Choroid plexus epithelial cell (primary cell): ENCODE results near the gene PRKACB.
A peak's percentile ranks its signal among the peaks of the same experiment; 100 is the strongest.

Experiments used
- DNase-seq: peaks from one replicate; pipeline ENCODE4 v3.0.0-alpha.2; 2010; ENCODE audit warnings: low read depth
- H3K4me3 ChIP-seq: 2 replicates; pipeline ENCODE4 v1.5.1; 2011; ENCODE audit warnings: low read depth, mild to moderate bottlenecking, control low read depth, low read length, moderate library complexity
- TF ChIP-seq, protein P1 (sequence below): conservative IDR thresholded peaks from 2 replicates; pipeline ENCODE4 v1.5.1; 2011; ENCODE audit warnings: low read depth, mild to moderate bottlenecking, control low read depth, inconsistent platforms, low read length, moderate library complexity

The PRKACB gene

DNA sequence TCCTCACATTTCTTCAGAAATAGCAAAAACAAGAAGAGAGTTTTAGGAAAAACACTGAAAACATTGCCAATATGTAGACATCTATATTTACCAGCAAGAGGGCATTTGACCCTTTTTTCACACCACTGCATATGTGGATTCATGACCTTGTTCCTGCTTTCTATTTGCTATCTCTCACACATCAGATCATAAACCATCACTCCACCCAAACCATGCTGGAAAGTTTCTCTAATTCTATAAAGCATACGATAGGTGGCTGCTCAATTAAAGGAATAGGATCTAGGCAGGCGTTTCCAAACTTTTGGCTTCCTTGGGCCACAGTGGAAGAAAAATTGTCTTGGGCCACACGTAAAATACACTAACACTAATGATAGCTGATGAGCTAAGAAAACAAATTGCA lies 121.8 kb downstream of the PRKACB start:
- TF ChIP-seq, protein P1, sequence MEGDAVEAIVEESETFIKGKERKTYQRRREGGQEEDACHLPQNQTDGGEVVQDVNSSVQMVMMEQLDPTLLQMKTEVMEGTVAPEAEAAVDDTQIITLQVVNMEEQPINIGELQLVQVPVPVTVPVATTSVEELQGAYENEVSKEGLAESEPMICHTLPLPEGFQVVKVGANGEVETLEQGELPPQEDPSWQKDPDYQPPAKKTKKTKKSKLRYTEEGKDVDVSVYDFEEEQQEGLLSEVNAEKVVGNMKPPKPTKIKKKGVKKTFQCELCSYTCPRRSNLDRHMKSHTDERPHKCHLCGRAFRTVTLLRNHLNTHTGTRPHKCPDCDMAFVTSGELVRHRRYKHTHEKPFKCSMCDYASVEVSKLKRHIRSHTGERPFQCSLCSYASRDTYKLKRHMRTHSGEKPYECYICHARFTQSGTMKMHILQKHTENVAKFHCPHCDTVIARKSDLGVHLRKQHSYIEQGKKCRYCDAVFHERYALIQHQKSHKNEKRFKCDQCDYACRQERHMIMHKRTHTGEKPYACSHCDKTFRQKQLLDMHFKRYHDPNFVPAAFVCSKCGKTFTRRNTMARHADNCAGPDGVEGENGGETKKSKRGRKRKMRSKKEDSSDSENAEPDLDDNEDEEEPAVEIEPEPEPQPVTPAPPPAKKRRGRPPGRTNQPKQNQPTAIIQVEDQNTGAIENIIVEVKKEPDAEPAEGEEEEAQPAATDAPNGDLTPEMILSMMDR: no peak
- H3K4me3 ChIP-seq: no peak overlapping the region
- no peak for DNase-seq

DNA sequence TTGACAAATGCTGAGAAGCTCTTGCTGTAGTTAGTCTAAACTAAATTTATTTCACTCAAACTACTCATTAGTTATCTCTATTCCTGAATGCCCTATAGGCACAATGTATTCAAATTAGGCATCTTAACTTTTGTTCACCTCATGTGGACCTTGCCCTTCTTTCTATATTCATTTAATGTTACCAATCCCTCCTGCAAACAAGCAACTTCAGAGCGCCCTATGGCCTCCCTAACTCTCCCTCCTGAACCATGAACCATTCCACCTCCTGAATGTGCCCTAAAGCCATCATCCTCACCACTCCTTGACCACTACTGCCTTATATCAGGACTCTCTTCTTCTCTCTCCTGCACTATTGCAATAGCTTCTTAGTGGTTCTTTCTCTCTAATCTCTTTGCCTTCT lies 122.7 kb downstream of the PRKACB start:
- DNase-seq: no peak
- no peak overlapping the region for H3K4me3 ChIP-seq
- TF ChIP-seq, protein P1: no peak

DNA sequence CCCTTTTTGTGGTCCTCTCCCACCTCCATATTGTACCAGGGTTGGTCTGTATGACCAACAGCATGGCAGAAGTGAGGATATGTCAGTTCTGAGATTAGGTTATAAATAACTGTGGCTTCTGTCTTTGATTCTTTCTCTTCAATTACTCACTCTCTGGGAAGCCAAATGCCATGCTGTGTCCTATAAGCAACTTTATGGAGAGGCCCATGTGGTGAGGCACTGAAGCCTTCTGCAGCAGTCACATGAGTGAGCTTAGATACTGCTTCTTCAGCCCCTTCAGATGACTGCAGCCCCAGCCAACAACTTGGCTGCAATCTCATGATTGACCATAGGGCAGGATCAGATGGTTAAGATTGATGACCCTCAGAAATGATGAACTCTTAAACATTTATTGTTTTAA lies 123.4 kb downstream of the PRKACB start:
- no peak overlapping the region for H3K4me3 ChIP-seq
- no peak for DNase-seq
- TF ChIP-seq, protein P1: no peak

DNA sequence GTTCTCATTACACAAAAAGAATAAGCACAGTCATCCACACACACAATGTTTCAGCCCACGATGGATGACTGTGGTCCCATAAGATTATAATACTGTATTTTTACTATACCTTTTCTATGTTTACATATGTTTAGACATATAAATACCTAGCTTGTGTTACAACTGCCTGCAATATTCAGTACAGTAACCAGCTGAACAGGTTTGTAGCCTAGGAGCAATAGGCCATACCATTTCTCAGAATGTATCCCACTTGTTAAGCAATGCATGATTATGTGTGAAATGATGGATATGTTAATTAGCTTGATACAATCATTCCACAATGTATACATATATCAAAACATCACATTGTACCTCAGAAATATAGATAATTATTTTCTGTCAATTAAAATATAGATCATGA lies 124.3 kb downstream of the PRKACB start:
- TF ChIP-seq, protein P1: no peak
- no peak for DNase-seq
- no peak overlapping the region for H3K4me3 ChIP-seq

DNA sequence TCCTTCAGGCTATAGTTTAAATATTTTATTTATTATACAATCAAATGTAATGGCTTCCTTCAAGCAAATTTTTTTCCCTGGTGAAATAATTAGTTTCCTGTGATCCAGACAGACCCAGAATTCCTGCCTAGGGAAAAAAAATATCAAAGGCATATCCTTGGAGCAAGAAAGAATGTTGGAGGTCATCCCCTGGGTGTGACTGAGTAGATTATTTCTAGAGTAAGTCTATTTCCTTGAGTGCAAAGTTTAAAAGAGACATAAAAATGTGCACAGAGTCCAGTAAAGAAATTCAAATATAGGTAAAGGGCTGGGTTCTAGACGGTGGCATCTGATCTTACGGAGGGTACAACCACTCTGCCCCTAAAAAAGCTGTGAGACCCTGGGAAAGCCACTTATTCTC lies 125.2 kb downstream of the PRKACB start:
- TF ChIP-seq, protein P1: no peak
- H3K4me3 ChIP-seq: no peak overlapping the region
- DNase-seq: no peak

DNA sequence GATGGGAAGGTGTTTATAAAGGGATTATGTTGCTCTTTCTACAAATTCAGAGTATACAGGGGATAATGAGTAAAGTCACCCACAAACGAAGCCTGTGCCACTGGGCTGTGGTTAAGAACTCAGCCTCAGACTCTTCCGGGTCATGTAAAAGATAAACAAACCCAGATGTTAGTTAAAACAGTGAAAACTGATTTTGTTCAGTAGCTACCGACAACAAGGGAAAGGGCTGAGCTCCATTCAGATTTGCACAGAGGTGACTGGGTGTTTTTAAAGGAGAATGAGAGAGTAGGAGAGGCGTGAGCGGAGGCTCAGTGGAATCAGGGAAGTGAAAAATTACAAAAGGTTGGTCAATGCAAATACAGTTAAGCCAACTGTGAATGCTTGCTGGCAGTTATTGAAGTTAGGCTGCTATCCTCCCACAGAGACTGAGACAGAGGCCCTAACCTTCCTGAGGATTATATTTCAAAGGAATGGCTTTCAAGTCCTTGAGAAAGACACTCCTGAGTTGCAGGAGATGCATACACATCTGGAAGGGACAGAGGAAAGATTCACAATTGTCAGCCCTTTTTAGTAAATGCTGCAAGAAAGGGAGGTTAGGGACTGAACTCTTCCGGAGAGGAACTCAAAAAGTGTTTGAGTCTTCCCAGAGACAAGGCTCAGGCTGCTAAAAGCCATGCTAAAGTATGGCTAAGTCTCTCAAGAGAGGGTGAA lies 127.5 kb downstream of the PRKACB start:
- H3K4me3 ChIP-seq: no peak overlapping the region
- TF ChIP-seq, protein P1: no peak
- peak; percentile 72 for DNase-seq

DNA sequence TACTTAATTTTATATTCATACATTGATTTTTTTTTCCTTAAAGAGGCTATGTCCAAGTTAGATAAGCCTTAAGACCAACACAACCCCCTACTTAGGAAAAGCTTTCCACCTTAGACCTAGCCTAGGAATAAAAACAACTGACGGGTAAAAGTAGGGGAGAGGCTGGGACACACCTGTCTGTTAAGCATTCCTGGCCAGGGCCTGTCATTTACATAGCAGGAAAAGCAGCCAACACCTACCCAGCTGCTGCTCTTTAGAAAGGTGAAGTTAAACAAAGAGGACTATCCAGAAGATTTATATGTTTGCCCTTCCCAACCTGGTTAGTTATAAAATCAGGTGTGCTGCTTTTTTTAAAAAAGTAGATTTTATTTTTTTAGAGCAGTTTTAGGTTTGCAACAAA lies 128.3 kb downstream of the PRKACB start:
- TF ChIP-seq, protein P1: no peak
- DNase-seq: no peak
- H3K4me3 ChIP-seq: no peak overlapping the region
